OCI-LY3 (cell line): ENCODE measurements around the gene SGSM2.

Experiments used
- H2AFZ ChIP-seq: fragments of 200-600, 300-600 bp; shearing (Covaris generic); 2 replicates; pipeline ENCODE4 v1.6.0; 2014; ENCODE audit warnings: antibody characterized with exemption, low read depth, low read length
- H3K27ac ChIP-seq: fragments of 200-600, 300-600 bp; sonication (generic); 2 replicates; pipeline ENCODE4 v1.5.1; 2014; ENCODE audit warnings: mild to moderate bottlenecking, low read length, moderate library complexity, mixed read lengths
- H3K27me3 ChIP-seq: fragments of 200-600, 300-600 bp; sonication (generic); 2 replicates; pipeline ENCODE4 v1.6.1; 2014; ENCODE audit warnings: low read depth, low read length, mixed read lengths
- H3K36me3 ChIP-seq: fragments of 200-600, 300-600 bp; sonication (generic); replicated peaks from 2 replicates; pipeline ENCODE3; 2014; ENCODE audit warnings: low read depth, low read length, mixed read lengths
- H3K4me1 ChIP-seq: fragments of 300-600, 200-600 bp; sonication (generic); 2 replicates; pipeline ENCODE4 v1.6.1; 2014; ENCODE audit warnings: low read length, mixed read lengths
- H3K4me2 ChIP-seq: fragments of 200-600, 300-600 bp; sonication (generic); 2 replicates; pipeline ENCODE4 v1.6.1; 2014; ENCODE audit warnings: low read length, mixed read lengths
- H3K4me3 ChIP-seq: fragments of 300-600, 200-600 bp; sonication (generic); 2 replicates; pipeline ENCODE4 v1.5.1; 2014; ENCODE audit warnings: antibody characterized with exemption, mild to moderate bottlenecking, low read length, moderate library complexity
- H3K79me2 ChIP-seq: fragments of 300-600, 200-600 bp; shearing (Covaris generic); 2 replicates; pipeline ENCODE4 v1.6.1; 2014; ENCODE audit warnings: mild to moderate bottlenecking, low read length, mixed read lengths
- H3K9ac ChIP-seq: fragments of 300-600, 200-600 bp; shearing (Covaris generic); 2 replicates; pipeline ENCODE4 v1.6.0; 2014; ENCODE audit warnings: mild to moderate bottlenecking, low read length, moderate library complexity
- H3K9me3 ChIP-seq: fragments of 200-600, 300-600 bp; shearing (Covaris generic); 2 replicates; pipeline ENCODE4 v1.6.1; 2014; ENCODE audit warnings: low read length, mixed read lengths; ENCODE audit not compliant: insufficient read depth
- H4K20me1 ChIP-seq: fragments of 200-600, 300-600 bp; sonication (generic); 2 replicates; pipeline ENCODE4 v1.6.1; 2016; ENCODE audit warnings: low read length, mixed read lengths; ENCODE audit not compliant: insufficient read depth
- EZH2phosphoT487 ChIP-seq: fragments of 200-600 bp; shearing (Covaris generic); IDR thresholded peaks from 2 replicates; pipeline ENCODE4 v1.6.1; 2018; ENCODE audit warnings: antibody characterized with exemption, mixed run types, low read depth
- TF ChIP-seq, protein P1 (sequence below): fragments of 200-600, 300-600 bp; sonication (generic); IDR thresholded peaks from 2 replicates; pipeline ENCODE4 v1.5.1; 2014; ENCODE audit warnings: antibody characterized with exemption, low read length, low read depth

The SGSM2 gene

GRCh38 chr17:2427215-2427614 is 89.9 kb downstream of the SGSM2 start:
- H3K27ac ChIP-seq = no peak overlapping the region
- TF ChIP-seq, protein P1, sequence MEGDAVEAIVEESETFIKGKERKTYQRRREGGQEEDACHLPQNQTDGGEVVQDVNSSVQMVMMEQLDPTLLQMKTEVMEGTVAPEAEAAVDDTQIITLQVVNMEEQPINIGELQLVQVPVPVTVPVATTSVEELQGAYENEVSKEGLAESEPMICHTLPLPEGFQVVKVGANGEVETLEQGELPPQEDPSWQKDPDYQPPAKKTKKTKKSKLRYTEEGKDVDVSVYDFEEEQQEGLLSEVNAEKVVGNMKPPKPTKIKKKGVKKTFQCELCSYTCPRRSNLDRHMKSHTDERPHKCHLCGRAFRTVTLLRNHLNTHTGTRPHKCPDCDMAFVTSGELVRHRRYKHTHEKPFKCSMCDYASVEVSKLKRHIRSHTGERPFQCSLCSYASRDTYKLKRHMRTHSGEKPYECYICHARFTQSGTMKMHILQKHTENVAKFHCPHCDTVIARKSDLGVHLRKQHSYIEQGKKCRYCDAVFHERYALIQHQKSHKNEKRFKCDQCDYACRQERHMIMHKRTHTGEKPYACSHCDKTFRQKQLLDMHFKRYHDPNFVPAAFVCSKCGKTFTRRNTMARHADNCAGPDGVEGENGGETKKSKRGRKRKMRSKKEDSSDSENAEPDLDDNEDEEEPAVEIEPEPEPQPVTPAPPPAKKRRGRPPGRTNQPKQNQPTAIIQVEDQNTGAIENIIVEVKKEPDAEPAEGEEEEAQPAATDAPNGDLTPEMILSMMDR = no peak
- TF ChIP-seq EZH2phosphoT487 = no peak
- H3K36me3 ChIP-seq = no peaks in the 10 kb centered on the region
- no peaks in the 10 kb centered on the region for H3K79me2 ChIP-seq
- H3K4me2 ChIP-seq = no peak overlapping the region
- no peak overlapping the region for H3K9ac ChIP-seq
- no peaks in the 10 kb centered on the region for H3K27me3 ChIP-seq
- no peak overlapping the region for H2AFZ ChIP-seq
- no peaks in the 10 kb centered on the region for H3K9me3 ChIP-seq
- H3K4me3 ChIP-seq = no peak overlapping the region
- no peaks in the 10 kb centered on the region for H4K20me1 ChIP-seq
- H3K4me1 ChIP-seq = no peaks in the 10 kb centered on the region

DNA sequence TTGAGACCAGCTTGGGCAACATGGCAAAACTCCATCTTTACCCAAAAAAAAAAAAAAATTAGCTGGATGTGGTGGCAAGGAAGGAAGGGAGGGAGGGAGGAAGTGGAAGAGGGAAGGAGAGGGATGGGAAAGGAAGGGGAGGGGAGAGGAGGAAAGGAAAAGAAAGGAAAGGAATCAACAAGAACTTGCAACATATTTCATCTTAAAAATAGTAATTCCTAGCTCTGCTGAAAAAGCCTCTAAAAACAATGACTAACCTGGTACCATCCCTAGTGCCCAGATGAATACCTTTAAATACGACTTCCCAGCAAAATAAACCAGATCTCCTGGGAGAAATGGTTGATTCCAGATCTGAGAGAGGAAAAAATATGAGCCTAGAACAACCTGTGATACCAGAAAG is 90.6 kb downstream of the SGSM2 start:
- no peak overlapping the region for H3K4me3 ChIP-seq
- H3K36me3 ChIP-seq = peaks cover 2% of the 10 kb centered on the region
- no peaks in the 10 kb centered on the region for H3K27me3 ChIP-seq
- TF ChIP-seq, protein P1 = no peak
- no peak for TF ChIP-seq EZH2phosphoT487
- no peaks in the 10 kb centered on the region for H4K20me1 ChIP-seq
- no peaks in the 10 kb centered on the region for H3K9me3 ChIP-seq
- no peaks in the 10 kb centered on the region for H3K79me2 ChIP-seq
- no peak overlapping the region for H3K4me2 ChIP-seq
- H2AFZ ChIP-seq = no peak overlapping the region
- H3K4me1 ChIP-seq = no peaks in the 10 kb centered on the region
- H3K9ac ChIP-seq = no peak overlapping the region
- no peak overlapping the region for H3K27ac ChIP-seq
